ENCODE results near the gene ADAM19.

The ADAM19 gene

DNA sequence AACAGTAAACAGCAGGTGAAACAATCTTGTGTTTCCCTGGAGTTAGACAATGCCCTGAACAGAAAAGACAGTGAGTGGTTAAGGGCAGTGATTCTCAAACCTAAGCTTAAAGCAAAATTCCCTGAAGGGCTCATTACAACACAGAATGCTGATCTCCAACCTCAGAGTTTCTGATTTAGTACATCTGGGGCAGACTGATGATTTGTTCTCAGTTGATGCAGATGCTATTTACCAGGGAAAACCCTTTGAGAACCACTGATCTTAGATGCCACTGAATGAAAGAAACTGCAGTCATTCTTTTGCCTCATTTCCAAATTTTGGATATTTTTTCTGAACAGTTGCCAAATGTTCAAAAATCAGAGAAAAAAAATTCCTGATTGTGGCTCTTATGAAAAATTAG is 18.7 kb upstream of the ADAM19 start:
- Histone ChIP-seq H3K36me3 (no peaks in the 10 kb centered on the region), H3K27me3 (ENCODE audit: insufficient read depth, low read depth, severe bottlenecking) (no peaks in the 10 kb centered on the region), H3K9me3 (ENCODE audit: severe bottlenecking) (no peaks in the 10 kb centered on the region), H3K27ac (no peak overlapping the region), H3K4me3 (ENCODE audit: low read depth, low read length) (no peak overlapping the region)
- TF ChIP-seq, protein P1, sequence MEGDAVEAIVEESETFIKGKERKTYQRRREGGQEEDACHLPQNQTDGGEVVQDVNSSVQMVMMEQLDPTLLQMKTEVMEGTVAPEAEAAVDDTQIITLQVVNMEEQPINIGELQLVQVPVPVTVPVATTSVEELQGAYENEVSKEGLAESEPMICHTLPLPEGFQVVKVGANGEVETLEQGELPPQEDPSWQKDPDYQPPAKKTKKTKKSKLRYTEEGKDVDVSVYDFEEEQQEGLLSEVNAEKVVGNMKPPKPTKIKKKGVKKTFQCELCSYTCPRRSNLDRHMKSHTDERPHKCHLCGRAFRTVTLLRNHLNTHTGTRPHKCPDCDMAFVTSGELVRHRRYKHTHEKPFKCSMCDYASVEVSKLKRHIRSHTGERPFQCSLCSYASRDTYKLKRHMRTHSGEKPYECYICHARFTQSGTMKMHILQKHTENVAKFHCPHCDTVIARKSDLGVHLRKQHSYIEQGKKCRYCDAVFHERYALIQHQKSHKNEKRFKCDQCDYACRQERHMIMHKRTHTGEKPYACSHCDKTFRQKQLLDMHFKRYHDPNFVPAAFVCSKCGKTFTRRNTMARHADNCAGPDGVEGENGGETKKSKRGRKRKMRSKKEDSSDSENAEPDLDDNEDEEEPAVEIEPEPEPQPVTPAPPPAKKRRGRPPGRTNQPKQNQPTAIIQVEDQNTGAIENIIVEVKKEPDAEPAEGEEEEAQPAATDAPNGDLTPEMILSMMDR (IDR thresholded peaks at IDR 0.05; ENCODE audit: low read depth, low read length): no peak
- DNase-seq: no peak

DNA sequence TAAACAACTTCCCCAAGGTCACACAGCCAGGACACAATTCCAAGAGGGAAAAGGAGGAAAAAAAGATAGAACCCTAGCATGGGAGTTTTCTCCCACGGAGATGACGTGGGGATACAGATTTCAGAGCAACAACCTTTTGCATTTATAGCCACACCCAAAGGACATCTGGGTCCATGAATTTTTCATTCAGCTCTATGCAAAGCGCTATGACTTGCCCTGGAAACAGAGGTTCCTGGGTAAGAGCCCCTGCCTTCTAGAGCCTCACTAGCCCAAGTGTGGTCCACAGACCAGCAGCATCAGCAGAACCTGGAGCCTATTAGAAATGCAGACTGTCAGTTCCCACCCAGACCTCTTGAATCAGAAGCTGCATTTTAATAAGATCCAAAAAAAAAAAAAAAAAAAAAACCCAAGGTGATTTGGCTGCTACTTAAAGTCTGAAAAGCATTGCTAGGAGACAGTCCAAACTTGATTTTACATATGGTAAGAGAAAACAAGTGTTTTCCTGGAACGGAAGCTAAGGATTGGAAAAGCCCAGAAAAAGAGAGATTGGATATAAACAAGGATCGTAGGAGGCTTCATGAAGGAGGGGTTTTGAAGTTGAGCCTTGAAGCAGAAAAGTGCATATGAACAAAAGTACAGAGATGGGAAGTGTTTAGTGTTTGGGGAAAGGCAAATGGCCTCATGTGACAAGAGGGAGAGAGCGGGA is 17.6 kb upstream of the ADAM19 start:
- Histone ChIP-seq H3K27ac (no peak overlapping the region), H3K4me3 (ENCODE audit: low read depth, low read length) (no peak overlapping the region), H3K36me3 (no peaks in the 10 kb centered on the region), H3K9me3 (ENCODE audit: severe bottlenecking) (no peaks in the 10 kb centered on the region), H3K27me3 (ENCODE audit: insufficient read depth, low read depth, severe bottlenecking) (no peaks in the 10 kb centered on the region)
- no peak for DNase-seq
- TF ChIP-seq, protein P1 (IDR thresholded peaks at IDR 0.05; ENCODE audit: low read depth, low read length): no peak

DNA sequence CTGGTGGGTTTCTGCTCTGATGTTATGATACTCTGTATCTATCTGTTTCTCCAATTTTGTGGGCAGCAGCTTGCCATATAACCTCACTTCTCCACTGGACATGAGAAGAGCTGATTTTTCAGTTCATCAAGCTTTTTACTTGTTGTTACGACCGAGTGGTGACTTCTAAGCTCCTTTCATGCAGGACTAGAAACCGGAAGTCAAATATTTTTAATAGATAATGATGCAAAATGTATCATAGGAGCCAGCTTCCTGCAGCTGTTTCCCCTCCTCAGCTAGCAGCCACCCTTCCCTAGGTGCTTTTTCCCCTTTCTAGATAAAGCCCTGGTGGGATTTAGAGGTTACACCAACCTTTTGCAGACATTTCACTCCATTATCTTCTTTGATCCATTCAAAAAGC is 17.0 kb upstream of the ADAM19 start:
- no peak for DNase-seq
- Histone ChIP-seq H3K9me3 (ENCODE audit: severe bottlenecking) (no peaks in the 10 kb centered on the region), H3K36me3 (no peaks in the 10 kb centered on the region), H3K4me3 (ENCODE audit: low read depth, low read length) (no peak overlapping the region), H3K27ac (no peak overlapping the region; the same call in 1 of the 2 replicates), H3K27me3 (ENCODE audit: insufficient read depth, low read depth, severe bottlenecking) (no peaks in the 10 kb centered on the region)
- TF ChIP-seq, protein P1 (IDR thresholded peaks at IDR 0.05; ENCODE audit: low read depth, low read length): no peak

DNA sequence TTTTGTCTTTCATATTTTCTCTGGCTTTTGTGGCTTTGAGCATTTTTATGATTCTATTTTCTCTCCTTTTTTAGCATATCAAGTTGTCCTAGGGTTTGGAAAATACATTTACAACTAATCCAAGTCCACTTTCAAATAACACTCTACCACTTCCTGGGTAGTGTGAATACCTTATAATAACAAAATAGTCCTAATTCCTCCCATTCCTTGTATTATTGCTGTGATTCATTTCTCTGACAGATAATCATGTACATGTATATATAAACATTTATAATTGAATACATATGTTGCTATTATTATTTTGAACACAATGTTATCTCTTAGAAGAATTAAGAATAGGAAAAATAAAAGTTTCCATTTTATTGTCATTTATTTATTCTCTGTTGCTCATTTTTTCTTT is 14.9 kb upstream of the ADAM19 start:
- DNase-seq: no peak
- TF ChIP-seq, protein P1 (IDR thresholded peaks at IDR 0.05; ENCODE audit: low read depth, low read length): no peak

DNA sequence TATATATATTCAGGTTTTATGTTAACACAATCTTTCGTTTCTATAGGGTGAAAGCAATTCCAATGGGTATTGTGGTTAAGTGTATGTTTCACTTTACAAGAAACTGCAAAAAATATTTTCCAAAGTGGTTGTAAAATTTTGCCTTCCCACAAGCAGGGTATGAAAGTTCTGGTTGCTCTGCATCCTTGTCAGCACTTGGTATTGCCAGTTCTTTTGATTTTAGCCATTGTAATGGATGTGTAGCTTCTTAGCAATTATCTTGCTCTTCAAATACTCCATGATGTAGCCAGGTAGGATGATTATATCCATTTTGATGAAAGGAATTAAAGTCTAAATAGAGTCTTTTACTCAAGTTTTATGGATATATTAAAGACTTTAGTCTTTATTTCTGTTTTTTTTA is 9.1 kb upstream of the ADAM19 start:
- Histone ChIP-seq H3K27me3 (ENCODE audit: insufficient read depth, low read depth, severe bottlenecking) (no peaks in the 10 kb centered on the region), H3K27ac (no peak overlapping the region), H3K36me3 (no peaks in the 10 kb centered on the region), H3K9me3 (ENCODE audit: severe bottlenecking) (no peaks in the 10 kb centered on the region), H3K4me3 (ENCODE audit: low read depth, low read length) (no peak overlapping the region)
- TF ChIP-seq, protein P1 (IDR thresholded peaks at IDR 0.05; ENCODE audit: low read depth, low read length): no peak
- DNase-seq: no peak

More for the DNA sequence above, 14.9 kb upstream of the ADAM19 start:
- Histone ChIP-seq H3K27me3 (ENCODE audit: insufficient read depth, low read depth, severe bottlenecking) (no peaks in the 10 kb centered on the region), H3K9me3 (ENCODE audit: severe bottlenecking) (no peaks in the 10 kb centered on the region), H3K36me3 (no peaks in the 10 kb centered on the region), H3K27ac (no peak overlapping the region), H3K4me3 (ENCODE audit: low read depth, low read length) (no peak overlapping the region)

All from WERI-Rb-1 (cell line).